Right ventricle myocardium inferior (tissue), 1 donor: ENCODE data around the gene CD247. TPM values are rescaled to one million over a fixed set of nuclear protein-coding genes. Genes with fewer than 3 reads are reported as not detected.

ENCODE experiments used
- ATAC-seq: fragments of 200-7000 bp; cut with Tn5 transposase; one replicate; pipeline ENCODE4 v1.9.1; 2020; ENCODE audit warnings: mild to moderate bottlenecking, moderate library complexity
- DNase-seq: peaks from one replicate; pipeline ENCODE4 v3.0.0; 2021; ENCODE audit errors: missing footprints
- intact Hi-C: fragments of 100-400 bp; cut with DNase I; formaldehyde crosslinking; loops from one replicate; pipeline ENCODE4 v1.11.0; 2022
- total RNA-seq: library from RNA; stranded (reverse); fragmentation: NEBNext Ultra II Directional; extraction: Animal tissue kit (Norgen Biotek cat#: 25700); gene quantifications from one replicate; pipeline ENCODE4 v1.2.1, GENCODE V29; 2021
- donor health status: DM: no; HTN: yes; CAD: no; lungs with severe emphysema.

CD247 gene
- total RNA-seq, 1 donor from 2014 or later, result 0.92 TPM

DNA sequence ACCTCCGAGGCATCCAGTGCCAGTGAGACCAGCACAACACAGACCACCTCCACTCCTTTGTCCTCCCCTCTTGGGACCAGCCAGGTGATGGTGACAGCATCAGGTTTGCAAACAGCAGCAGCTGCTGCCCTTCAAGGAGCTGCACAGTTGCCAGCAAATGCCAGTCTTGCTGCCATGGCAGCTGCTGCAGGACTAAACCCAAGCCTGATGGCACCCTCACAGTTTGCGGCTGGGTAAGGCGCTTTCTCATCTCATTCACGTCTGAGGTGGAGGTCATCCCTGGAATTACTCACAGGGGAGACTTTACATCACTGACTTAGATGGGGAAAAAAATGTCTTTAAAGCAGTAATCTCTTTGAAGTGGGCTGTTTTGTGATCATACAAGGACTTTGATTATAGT lies 106.3 kb downstream of the CD247 start:
- DNase-seq, result no peak

DNA sequence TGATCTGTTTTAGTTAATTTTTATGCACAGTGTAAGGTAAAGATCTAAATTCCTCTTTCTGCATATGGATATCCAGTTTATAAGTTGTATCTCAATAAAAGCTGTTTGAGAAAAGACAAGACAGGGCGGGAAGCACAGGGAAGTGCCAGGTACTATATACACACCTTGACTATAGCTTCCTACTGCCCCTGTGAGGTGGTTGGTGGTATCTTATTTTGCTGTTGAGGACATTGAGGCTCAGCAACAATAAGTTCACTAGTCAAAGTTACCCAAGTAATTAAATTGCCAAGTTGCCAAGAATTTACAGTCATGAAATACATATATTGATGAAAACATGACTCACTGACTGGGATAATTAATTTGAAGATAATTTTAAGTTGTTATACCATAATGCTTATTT lies 109.1 kb downstream of the CD247 start:
- no peak for DNase-seq
- intact Hi-C loops, result no loop called here
- no peak for ATAC-seq

More for the DNA sequence above, 106.3 kb downstream of the CD247 start:
- ATAC-seq, result no peak
- intact Hi-C loops, result no loop called here

DNA sequence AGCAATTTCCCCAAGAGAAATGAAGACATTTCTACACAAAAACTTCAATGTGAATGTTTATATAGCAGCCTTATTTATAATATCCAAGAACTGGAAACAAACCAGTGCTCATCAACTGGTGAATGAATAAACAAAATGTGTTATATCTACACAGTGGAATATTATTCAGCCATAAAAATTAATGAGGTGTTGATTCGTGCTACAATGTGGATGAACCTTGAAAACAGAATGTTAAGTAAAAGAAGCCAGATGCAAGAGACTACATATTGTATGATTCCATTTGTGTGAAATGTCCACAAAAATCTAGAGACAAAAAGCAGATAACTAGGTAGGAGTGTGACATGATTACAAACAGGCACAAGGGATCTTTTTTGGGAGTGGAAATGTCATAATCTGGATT lies 110.0 kb downstream of the CD247 start:
- intact Hi-C loops, result no loop called here
- ATAC-seq (no peak), DNase-seq (no peak)

GRCh38 chr1:167404908-167405307 lies 113.4 kb downstream of the CD247 start:
- DNase-seq, result no peak
- intact Hi-C loops, result loop anchor here (5.0 kb wide), 1 partner anchor 127 kb away; no protein-coding TSS in a partner anchor
- ATAC-seq, result no peak

DNA sequence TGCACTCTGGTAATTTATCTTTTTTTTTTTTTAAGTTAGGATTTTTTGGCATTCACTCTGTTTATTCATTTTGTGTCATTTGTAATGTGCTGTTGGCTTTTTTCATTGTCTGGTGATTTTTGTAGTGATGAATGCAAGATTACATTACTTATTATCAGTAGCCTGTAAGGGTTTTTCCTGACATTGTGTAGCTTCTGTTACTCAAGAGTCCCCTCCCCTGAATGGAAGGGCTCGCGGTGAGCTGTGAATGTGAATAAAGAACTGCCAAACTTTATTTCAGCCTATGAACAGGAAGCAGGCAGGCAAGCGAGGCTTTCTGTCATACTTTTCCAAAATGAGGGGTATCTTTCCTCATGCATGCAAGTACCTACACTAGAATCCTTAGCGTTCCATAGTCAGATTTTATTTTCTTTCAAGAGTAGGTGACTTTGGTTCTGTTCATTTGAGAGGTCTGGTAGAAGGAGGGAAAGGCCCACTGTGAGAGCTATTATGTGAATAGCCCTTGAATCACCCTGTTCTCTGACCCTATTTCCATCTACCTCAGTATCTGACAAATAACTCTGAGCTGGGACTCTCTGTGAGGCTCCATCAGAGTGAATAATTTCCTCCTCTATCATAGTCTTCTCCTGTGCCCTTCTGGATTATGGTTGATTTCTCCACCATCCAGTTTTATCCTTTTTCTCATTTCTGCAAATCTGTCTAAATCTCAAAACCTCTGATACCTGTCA lies 114.0 kb downstream of the CD247 start:
- DNase-seq (no peak), ATAC-seq (no peak)
- intact Hi-C loops, result loop anchor here (5.0 kb wide), 1 partner anchor 128 kb away; no protein-coding TSS in a partner anchor

- intact Hi-C loops, result loop anchor here (5.0 kb wide), 1 partner anchor 131 kb away; no protein-coding TSS in a partner anchor
- no peak for ATAC-seq
- no peak for DNase-seq
Observed at GRCh38 chr1:167401260-167401873, 117.0 kb downstream of the CD247 start.

DNA sequence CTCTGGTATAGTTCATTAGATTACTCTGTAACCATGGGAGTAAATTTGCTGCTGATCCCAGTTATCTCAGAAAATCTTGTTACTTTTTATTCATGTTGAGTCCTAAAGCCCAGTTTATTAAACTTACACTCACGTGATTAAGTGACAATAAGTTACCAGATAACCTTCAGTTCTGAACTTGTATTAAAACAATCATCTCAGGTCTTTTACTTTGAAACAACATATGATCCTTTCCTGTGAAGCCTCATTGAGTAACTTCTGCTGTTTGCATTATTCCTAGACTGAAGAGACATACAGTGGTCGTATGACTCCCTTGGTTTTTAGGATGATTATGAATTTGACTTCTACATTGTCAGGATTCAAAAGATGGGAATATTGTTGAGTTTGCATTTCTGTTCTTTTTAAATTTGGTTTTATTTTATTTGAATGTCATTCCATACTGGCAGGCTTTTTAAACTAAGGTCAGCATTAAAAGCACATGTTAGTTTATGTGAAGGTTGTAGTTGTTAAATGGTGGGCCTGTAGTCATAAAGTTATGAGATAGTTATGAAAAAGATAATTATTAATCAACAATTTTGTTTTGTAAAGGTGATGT lies 117.9 kb downstream of the CD247 start:
- ATAC-seq (no peak), DNase-seq (no peak)
- intact Hi-C loops, result loop anchor here (5.0 kb wide), 1 partner anchor 132 kb away; no protein-coding TSS in a partner anchor

- intact Hi-C loops, result no loop called here
- DNase-seq, result no peak
- ATAC-seq, result no peak
Observed at GRCh38 chr1:167392200-167392696, 126.1 kb downstream of the CD247 start.

- ATAC-seq (no peak), DNase-seq (no peak)
- intact Hi-C loops, result no loop called here
Observed at GRCh38 chr1:167388976-167389375, 129.4 kb downstream of the CD247 start.

- ATAC-seq (no peak), DNase-seq (no peak)
- intact Hi-C loops, result no loop called here
Observed at GRCh38 chr1:167387251-167387910, 130.9 kb downstream of the CD247 start.

Other genes with a start within 250 kb of the CD247 start
- gene CREG1, start 35.2 kb upstream of the CD247 start, total RNA-seq, result 78.5 TPM
- gene RCSD1, start 111.7 kb upstream of the CD247 start, total RNA-seq, result 41.6 TPM
- 47.9 TPM for gene MPZL1, start 203.5 kb upstream of the CD247 start, total RNA-seq